Activated naive CD8-positive, alpha-beta T cell (primary cell): ENCODE data around the gene ATP5F1E.

Experiments used
- H3K27ac Mint-ChIP-seq: one replicate; pipeline ENCODE4 v1.8.0; 2021; ENCODE audit warnings: mixed read lengths
- H3K27me3 Mint-ChIP-seq: one replicate; pipeline ENCODE4 v1.8.0; 2021; ENCODE audit warnings: mixed read lengths
- H3K36me3 Mint-ChIP-seq: one replicate; pipeline ENCODE4 v1.8.0; 2021; ENCODE audit warnings: mixed read lengths
- H3K4me1 Mint-ChIP-seq: one replicate; pipeline ENCODE4 v1.8.0; 2021; ENCODE audit warnings: low read depth, mixed read lengths
- H3K4me3 Mint-ChIP-seq: one replicate; pipeline ENCODE4 v1.8.0; 2021; ENCODE audit warnings: mild to moderate bottlenecking, mixed read lengths
- H3K9me3 Mint-ChIP-seq: one replicate; pipeline ENCODE4 v1.8.0; 2021; ENCODE audit warnings: low read depth, mixed read lengths

ATP5F1E gene

GRCh38 chr20:59007665-59008511, 24.2 kb downstream of the ATP5F1E start:
- H3K9me3 Mint-ChIP-seq: no peaks in the 10 kb centered on the region
- H3K27me3 Mint-ChIP-seq: no peaks in the 10 kb centered on the region
- peaks cover 41% of the 10 kb centered on the region for H3K4me1 Mint-ChIP-seq
- H3K4me3 Mint-ChIP-seq: peak overlapping the region; percentile 81
- no peak overlapping the region for H3K27ac Mint-ChIP-seq
- no peaks in the 10 kb centered on the region for H3K36me3 Mint-ChIP-seq

DNA sequence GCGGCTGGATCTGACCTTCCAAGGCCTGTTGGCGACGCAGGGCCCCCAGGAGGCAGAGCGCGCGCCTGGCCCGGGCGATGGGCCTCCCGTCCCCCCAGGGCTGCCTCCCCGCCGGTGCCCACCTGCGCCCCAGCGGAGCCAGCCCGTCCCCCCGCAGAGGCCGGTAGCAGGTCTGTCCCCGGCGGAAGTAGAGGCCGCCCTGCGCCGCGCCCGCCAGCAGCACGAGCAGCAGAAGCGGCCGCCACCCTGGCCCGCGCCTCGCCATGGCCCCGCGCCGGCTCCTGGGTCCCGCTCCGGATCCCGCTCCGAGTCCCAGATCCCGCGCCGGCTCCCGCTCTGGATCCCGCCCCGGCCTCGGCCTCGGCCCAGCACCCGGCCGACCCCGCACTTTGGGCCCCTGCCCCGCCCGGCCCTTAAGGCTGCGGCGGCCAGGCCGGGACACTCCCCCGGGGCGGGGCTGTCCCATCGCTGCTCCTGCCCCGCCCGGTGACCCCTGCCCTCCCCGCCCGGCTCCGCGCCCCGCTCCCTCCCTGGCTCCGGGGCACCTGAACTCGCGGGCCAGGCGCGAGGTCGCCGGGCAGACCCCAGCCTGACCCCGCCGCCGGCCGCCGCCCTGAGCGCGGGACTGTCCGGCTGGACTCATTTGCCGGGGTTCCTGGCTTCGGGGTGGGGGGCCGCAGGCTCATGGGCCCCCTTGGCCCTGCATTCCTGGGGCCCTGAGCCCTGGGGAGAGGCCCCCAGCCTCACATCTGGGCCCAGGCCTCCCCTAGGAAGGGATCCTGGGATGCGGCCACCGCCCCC, 25.1 kb downstream of the ATP5F1E start, which contains the start of gene CTSZ:
Gene CTSZ (minus strand): TSS at position 391 of the 801 bp plus-strand sequence. CDS start 126 bp downstream, at position 265.
- H3K4me1 Mint-ChIP-seq: peaks cover 42% of the 10 kb centered on the region
- no peaks in the 10 kb centered on the region for H3K27me3 Mint-ChIP-seq
- peak within 1 kb of the TSS; percentile 66 for H3K27ac Mint-ChIP-seq
- no peaks in the 10 kb centered on the region for H3K36me3 Mint-ChIP-seq
- H3K9me3 Mint-ChIP-seq: no peaks in the 10 kb centered on the region
- peak within 1 kb of the TSS; percentile 81 for H3K4me3 Mint-ChIP-seq

DNA sequence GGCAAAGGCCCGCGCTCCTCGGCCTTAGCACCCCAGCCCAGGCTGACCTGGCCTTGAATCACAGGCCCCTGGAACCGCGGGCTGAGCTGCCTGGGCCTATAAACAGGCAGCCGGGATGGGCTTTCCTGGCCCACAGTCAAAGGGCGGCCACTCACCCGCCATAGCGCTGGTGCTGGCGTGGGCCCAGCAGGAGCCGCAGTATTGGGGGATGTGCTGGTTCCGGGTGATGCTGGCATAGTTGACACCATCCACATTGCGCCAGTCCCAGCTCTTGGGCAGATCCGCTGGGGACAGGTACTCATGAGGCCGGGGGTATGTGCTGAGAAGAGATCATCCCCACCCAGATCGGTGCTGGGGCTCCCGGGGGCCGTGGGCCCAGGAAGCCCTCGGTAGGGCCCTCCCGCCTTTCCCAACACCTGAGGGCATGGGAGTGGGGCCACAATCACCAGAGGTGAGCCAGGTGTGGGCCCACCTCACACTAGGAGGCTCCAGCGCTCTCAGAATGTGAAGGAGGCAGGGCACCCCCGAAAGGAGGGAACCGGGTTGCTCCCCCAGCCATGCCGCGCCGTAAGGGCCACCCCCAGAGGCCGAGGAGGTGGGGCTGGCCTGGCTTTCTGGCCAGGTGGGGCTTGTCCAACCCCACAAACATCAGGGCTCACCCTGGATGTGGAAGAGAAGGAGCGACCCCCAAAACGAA, 25.8 kb downstream of the ATP5F1E start:
- peak overlapping the region; percentile 66 for H3K27ac Mint-ChIP-seq
- H3K4me3 Mint-ChIP-seq: peak overlapping the region; percentile 74
- H3K9me3 Mint-ChIP-seq: no peaks in the 10 kb centered on the region
- no peaks in the 10 kb centered on the region for H3K27me3 Mint-ChIP-seq
- H3K36me3 Mint-ChIP-seq: no peaks in the 10 kb centered on the region
- H3K4me1 Mint-ChIP-seq: peaks cover 37% of the 10 kb centered on the region

DNA sequence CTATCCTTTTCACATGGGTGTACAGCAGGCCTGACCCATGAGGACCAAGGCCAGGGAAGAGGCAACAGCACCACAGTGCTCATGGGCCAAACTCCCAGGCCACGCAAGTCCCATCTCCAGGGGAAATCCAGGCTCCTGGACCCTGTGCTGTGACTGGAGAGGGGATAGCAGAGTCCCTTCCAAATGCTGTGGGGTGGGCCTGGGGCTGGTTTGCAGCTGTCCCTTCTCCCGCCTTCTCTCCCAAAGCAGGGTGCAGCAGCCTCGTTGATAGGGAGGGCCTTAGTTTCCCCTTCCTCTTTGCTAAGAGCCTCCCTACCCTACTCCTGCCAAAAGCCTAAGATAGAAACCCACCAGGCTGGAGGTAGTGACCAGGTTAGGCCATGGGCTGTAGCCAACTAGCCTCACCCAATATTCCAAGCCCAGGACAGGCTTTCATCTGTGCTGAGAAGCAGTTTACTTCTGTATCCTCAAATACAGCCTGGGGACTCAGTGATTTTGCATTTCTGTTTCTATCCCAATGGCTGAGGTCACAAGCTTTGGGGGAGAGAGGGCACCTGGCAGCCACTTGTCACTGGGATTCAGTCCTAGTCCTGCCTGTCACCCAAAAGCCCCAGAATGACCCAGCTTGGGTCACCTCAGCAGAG, 26.5 kb downstream of the ATP5F1E start:
- H3K27me3 Mint-ChIP-seq: no peaks in the 10 kb centered on the region
- no peaks in the 10 kb centered on the region for H3K36me3 Mint-ChIP-seq
- H3K4me3 Mint-ChIP-seq: peak overlapping the region; percentile 74
- peaks cover 35% of the 10 kb centered on the region for H3K4me1 Mint-ChIP-seq
- peak overlapping the region; percentile 68 for H3K27ac Mint-ChIP-seq
- no peaks in the 10 kb centered on the region for H3K9me3 Mint-ChIP-seq

GRCh38 chr20:59004763-59005522, 27.2 kb downstream of the ATP5F1E start:
- Mint-ChIP-seq H3K4me3 (peak overlapping the region; percentile 74), H3K27ac (peak overlapping the region; percentile 67), H3K9me3 (no peaks in the 10 kb centered on the region), H3K36me3 (no peaks in the 10 kb centered on the region), H3K27me3 (no peaks in the 10 kb centered on the region), H3K4me1 (peaks cover 35% of the 10 kb centered on the region)

- Mint-ChIP-seq H3K36me3 (no peaks in the 10 kb centered on the region), H3K4me1 (peaks cover 35% of the 10 kb centered on the region), H3K27me3 (no peaks in the 10 kb centered on the region), H3K9me3 (no peaks in the 10 kb centered on the region), H3K27ac (no peak overlapping the region), H3K4me3 (peak overlapping the region; percentile 74)
These were observed 27.7 kb downstream of the ATP5F1E start for GRCh38 chr20:59004493-59004762.

GRCh38 chr20:59003836-59004492, 28.2 kb downstream of the ATP5F1E start:
- no peaks in the 10 kb centered on the region for H3K9me3 Mint-ChIP-seq
- no peaks in the 10 kb centered on the region for H3K36me3 Mint-ChIP-seq
- peaks cover 35% of the 10 kb centered on the region for H3K4me1 Mint-ChIP-seq
- no peaks in the 10 kb centered on the region for H3K27me3 Mint-ChIP-seq
- H3K4me3 Mint-ChIP-seq: peak overlapping the region; percentile 74
- peak overlapping the region; percentile 68 for H3K27ac Mint-ChIP-seq

- peaks cover under 1% of the 10 kb centered on the region for H3K36me3 Mint-ChIP-seq
- no peak overlapping the region for H3K27ac Mint-ChIP-seq
- no peaks in the 10 kb centered on the region for H3K27me3 Mint-ChIP-seq
- no peaks in the 10 kb centered on the region for H3K9me3 Mint-ChIP-seq
- peaks cover 35% of the 10 kb centered on the region for H3K4me1 Mint-ChIP-seq
- no peak overlapping the region for H3K4me3 Mint-ChIP-seq
These were observed 29.2 kb downstream of the ATP5F1E start for GRCh38 chr20:59002874-59003399.

DNA sequence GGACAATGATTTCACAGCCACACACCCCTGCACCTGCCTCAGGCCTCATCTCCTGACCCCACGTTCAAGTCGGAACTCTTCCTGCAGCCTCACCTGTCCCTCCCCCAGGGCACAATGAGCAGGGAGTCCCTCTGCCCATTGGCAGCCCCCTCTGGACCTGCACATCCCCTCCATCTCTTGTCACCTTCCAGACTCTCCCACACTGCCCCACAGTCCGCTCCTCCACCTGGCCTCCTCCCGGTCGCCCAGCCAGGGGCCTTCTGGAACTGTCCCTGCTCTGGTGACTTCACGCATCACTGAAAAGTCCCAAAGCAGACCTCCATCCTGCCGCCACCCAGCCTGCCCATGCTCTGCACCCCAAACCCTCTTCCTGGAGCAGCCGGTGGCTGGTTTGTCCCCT, 29.7 kb downstream of the ATP5F1E start:
- no peak overlapping the region for H3K27ac Mint-ChIP-seq
- no peaks in the 10 kb centered on the region for H3K9me3 Mint-ChIP-seq
- H3K4me3 Mint-ChIP-seq: no peak overlapping the region
- peaks cover 6% of the 10 kb centered on the region for H3K36me3 Mint-ChIP-seq
- H3K4me1 Mint-ChIP-seq: peaks cover 35% of the 10 kb centered on the region
- H3K27me3 Mint-ChIP-seq: no peaks in the 10 kb centered on the region

DNA sequence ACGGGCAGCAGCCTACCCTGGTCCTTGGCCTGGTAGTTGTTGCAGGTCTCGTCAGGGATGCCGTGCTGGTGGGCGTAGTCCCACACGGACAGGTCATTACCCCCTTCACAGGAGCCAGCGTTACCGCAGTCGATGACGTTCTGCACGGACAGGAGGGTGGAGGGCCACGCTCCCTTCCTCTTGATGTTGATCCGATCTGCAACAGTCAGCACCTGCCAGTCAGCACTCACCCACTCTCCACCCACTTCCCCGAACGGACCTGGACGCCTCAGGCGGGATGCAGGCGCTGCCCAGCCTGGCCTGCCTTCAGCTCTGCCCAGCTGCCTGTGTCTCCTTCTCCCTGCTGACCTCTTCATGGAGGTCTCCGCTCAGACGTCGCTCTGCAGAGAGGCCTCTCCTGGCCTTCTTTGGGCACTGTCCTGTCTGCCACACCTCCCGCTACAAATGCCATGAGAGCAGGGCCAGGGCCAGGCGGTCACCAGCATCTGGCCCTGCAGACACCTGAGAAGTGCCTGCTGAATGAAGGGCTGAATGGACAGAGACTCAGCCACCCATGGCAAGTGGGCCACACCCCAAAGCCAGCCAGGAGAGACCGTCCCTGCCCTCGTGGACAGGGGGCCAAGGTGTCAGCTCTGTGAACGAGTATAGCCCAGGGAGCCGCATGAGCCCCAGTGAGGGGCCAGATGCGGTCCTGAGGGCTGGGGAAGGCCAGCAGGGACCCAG, 30.5 kb downstream of the ATP5F1E start:
- Mint-ChIP-seq H3K4me1 (peaks cover 35% of the 10 kb centered on the region), H3K27ac (no peak overlapping the region), H3K4me3 (no peak overlapping the region), H3K27me3 (no peaks in the 10 kb centered on the region), H3K36me3 (peaks cover 6% of the 10 kb centered on the region), H3K9me3 (no peaks in the 10 kb centered on the region)

DNA sequence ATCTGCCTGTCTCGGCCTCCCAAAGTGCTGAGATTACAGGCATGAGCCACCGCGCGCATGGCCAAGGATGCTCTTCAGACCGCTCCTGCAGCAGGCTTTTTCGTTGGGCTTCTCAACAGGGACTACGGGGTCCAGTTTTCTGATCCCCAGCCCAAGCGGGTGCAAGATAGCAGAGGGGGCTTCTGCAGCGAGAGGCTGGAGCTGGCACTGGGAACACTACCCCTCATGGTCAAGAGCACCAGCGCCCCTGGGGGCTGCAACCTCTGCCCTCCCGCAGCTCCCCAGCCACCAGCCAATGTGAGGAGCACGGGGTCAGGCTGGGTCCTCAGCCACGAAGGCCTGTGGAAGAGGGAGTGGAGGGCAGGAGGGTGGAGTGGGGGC, 31.1 kb downstream of the ATP5F1E start:
- H3K4me1 Mint-ChIP-seq: peaks cover 33% of the 10 kb centered on the region

GRCh38 chr20:59000326-59000725, 31.8 kb downstream of the ATP5F1E start:
- H3K9me3 Mint-ChIP-seq: no peaks in the 10 kb centered on the region
- no peak overlapping the region for H3K27ac Mint-ChIP-seq
- H3K27me3 Mint-ChIP-seq: no peaks in the 10 kb centered on the region
- H3K4me3 Mint-ChIP-seq: no peak overlapping the region
- H3K4me1 Mint-ChIP-seq: peaks cover 27% of the 10 kb centered on the region
- peaks cover 8% of the 10 kb centered on the region for H3K36me3 Mint-ChIP-seq

More for the DNA sequence above, 31.1 kb downstream of the ATP5F1E start:
- peaks cover 6% of the 10 kb centered on the region for H3K36me3 Mint-ChIP-seq
- no peak overlapping the region for H3K27ac Mint-ChIP-seq
- no peak overlapping the region for H3K4me3 Mint-ChIP-seq
- no peaks in the 10 kb centered on the region for H3K27me3 Mint-ChIP-seq
- no peaks in the 10 kb centered on the region for H3K9me3 Mint-ChIP-seq

- peaks cover 10% of the 10 kb centered on the region for H3K36me3 Mint-ChIP-seq
- H3K4me1 Mint-ChIP-seq: peaks cover 10% of the 10 kb centered on the region
- no peak overlapping the region for H3K27ac Mint-ChIP-seq
- no peaks in the 10 kb centered on the region for H3K27me3 Mint-ChIP-seq
- no peak overlapping the region for H3K4me3 Mint-ChIP-seq
- H3K9me3 Mint-ChIP-seq: no peaks in the 10 kb centered on the region
These were observed 33.5 kb downstream of the ATP5F1E start for GRCh38 chr20:58998656-58999055.
